DND-41 (cell line): ENCODE results near the gene HECTD3.
A peak's percentile ranks its signal among the peaks of the same experiment; 100 is the strongest.

Source experiments
- ATAC-seq: fragments of 200-7000 bp; cut with Tn5 transposase; 3 replicates; pipeline ENCODE4 v1.9.1; 2021; ENCODE audit warnings: low read depth; ENCODE audit not compliant: insufficient read depth
- DNase-seq: peaks from one replicate; pipeline ENCODE4 v3.0.0-alpha.2; 2020
- H2AFZ ChIP-seq: 2 replicates; pipeline ENCODE4 v1.6.0; 2012; ENCODE audit warnings: low read depth, low read length
- H3K27ac ChIP-seq: 2 replicates; pipeline ENCODE4 v1.5.1; 2012; ENCODE audit warnings: low read length, inconsistent platforms
- H3K27me3 ChIP-seq: fragments of 200-600 bp; sonication (generic); 2 replicates; pipeline ENCODE4 v1.6.0; 2012; ENCODE audit warnings: low read length, mild to moderate bottlenecking, inconsistent platforms; ENCODE audit not compliant: insufficient read depth, poor library complexity
- H3K36me3 ChIP-seq: 2 replicates; pipeline ENCODE4 v1.5.1; 2012; ENCODE audit warnings: low read length, inconsistent platforms; ENCODE audit not compliant: insufficient read depth
- H3K4me1 ChIP-seq: 2 replicates; pipeline ENCODE4 v1.5.1; 2012; ENCODE audit warnings: mild to moderate bottlenecking, low read length; ENCODE audit not compliant: insufficient read depth
- H3K4me2 ChIP-seq: 2 replicates; pipeline ENCODE4 v1.6.0; 2012; ENCODE audit warnings: mild to moderate bottlenecking, moderate library complexity, low read length, inconsistent platforms; ENCODE audit not compliant: insufficient read depth
- H3K4me3 ChIP-seq, 2 experiments: fragments of 200-600 bp in 1 of 2; shearing (Covaris generic) in 1 of 2; 2 replicates each; pipeline ENCODE4 v1.5.1; 2012 to 2016; ENCODE audit warnings: inconsistent platforms in 2 of 2, low read length in 2 of 2, mild to moderate bottlenecking in 2 of 2, low read depth in 1 of 2, moderate library complexity in 1 of 2
- H3K79me2 ChIP-seq: 2 replicates; pipeline ENCODE4 v1.6.0; 2012; ENCODE audit warnings: low read length, inconsistent platforms; ENCODE audit not compliant: insufficient read depth
- H3K9ac ChIP-seq: 2 replicates; pipeline ENCODE4 v1.6.0; 2012; ENCODE audit warnings: low read depth, mild to moderate bottlenecking, inconsistent platforms, low read length, moderate library complexity
- H3K9me3 ChIP-seq: 2 replicates; pipeline ENCODE4 v1.5.1; 2012; ENCODE audit warnings: low read length, moderate library complexity, mild to moderate bottlenecking, inconsistent platforms; ENCODE audit not compliant: insufficient read depth, severe bottlenecking
- H4K20me1 ChIP-seq: 2 replicates; pipeline ENCODE4 v1.6.0; 2012; ENCODE audit warnings: low read length; ENCODE audit not compliant: insufficient read depth
- EZH2 ChIP-seq: IDR thresholded peaks from 3 replicates; pipeline ENCODE4 v1.6.1; 2012; ENCODE audit warnings: borderline replicate concordance, low read depth, mild to moderate bottlenecking, moderate library complexity, low read length, inconsistent platforms; ENCODE audit not compliant: severe bottlenecking
- TF ChIP-seq, protein P1 (sequence below): IDR thresholded peaks from 2 replicates; pipeline ENCODE4 v1.5.1; 2012; ENCODE audit warnings: borderline replicate concordance, low read length, moderate library complexity, mild to moderate bottlenecking; ENCODE audit not compliant: poor library complexity, severe bottlenecking; ENCODE audit errors: extremely low read depth

The HECTD3 gene

GRCh38 chr1:45018599-45019230, 7.6 kb upstream of the HECTD3 start:
- no peak overlapping the region for H3K4me3 ChIP-seq
- no peak for TF ChIP-seq EZH2
- TF ChIP-seq, protein P1, sequence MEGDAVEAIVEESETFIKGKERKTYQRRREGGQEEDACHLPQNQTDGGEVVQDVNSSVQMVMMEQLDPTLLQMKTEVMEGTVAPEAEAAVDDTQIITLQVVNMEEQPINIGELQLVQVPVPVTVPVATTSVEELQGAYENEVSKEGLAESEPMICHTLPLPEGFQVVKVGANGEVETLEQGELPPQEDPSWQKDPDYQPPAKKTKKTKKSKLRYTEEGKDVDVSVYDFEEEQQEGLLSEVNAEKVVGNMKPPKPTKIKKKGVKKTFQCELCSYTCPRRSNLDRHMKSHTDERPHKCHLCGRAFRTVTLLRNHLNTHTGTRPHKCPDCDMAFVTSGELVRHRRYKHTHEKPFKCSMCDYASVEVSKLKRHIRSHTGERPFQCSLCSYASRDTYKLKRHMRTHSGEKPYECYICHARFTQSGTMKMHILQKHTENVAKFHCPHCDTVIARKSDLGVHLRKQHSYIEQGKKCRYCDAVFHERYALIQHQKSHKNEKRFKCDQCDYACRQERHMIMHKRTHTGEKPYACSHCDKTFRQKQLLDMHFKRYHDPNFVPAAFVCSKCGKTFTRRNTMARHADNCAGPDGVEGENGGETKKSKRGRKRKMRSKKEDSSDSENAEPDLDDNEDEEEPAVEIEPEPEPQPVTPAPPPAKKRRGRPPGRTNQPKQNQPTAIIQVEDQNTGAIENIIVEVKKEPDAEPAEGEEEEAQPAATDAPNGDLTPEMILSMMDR = peak; percentile 80
- no peaks in the 10 kb centered on the region for H3K9me3 ChIP-seq
- no peaks in the 10 kb centered on the region for H4K20me1 ChIP-seq
- no peak overlapping the region for H3K4me2 ChIP-seq
- H3K27me3 ChIP-seq = no peaks in the 10 kb centered on the region
- H2AFZ ChIP-seq = 0 out of 2 replicates have a peak overlapping the region, but pooled peaks have one; percentile 12
- DNase-seq (peak; percentile 61), ATAC-seq (peak; percentile 87)
- peaks cover 10% of the 10 kb centered on the region; the same call in 1 of the 2 replicates for H3K4me1 ChIP-seq
- H3K79me2 ChIP-seq = no peaks in the 10 kb centered on the region
- H3K36me3 ChIP-seq = peaks cover 7% of the 10 kb centered on the region
- no peak overlapping the region for H3K9ac ChIP-seq
- no peak overlapping the region for H3K27ac ChIP-seq

- no peak for TF ChIP-seq EZH2
- TF ChIP-seq, protein P1 = no peak
- DNase-seq = no peak
- H3K27me3 ChIP-seq = no peaks in the 10 kb centered on the region
Measured at GRCh38 chr1:45016767-45017166, 5.6 kb upstream of the HECTD3 start.

GRCh38 chr1:45016090-45016697, 5.1 kb upstream of the HECTD3 start:
- DNase-seq (no peak), ATAC-seq (no peak)
- Histone ChIP-seq H3K4me3 (no peak overlapping the region), H3K27me3 (no peaks in the 10 kb centered on the region), H3K27ac (no peak overlapping the region), H3K9me3 (no peaks in the 10 kb centered on the region), H4K20me1 (no peaks in the 10 kb centered on the region), H3K9ac (no peak overlapping the region), H2AFZ (no peak overlapping the region), H3K4me2 (no peak overlapping the region), H3K36me3 (peaks cover 13% of the 10 kb centered on the region), H3K4me1 (peaks cover 31% of the 10 kb centered on the region), H3K79me2 (peaks cover 14% of the 10 kb centered on the region)
- TF ChIP-seq EZH2 = no peak
- TF ChIP-seq, protein P1 = no peak

More at GRCh38 chr1:45016767-45017166, 5.6 kb upstream of the HECTD3 start:
- H3K9me3 ChIP-seq = no peaks in the 10 kb centered on the region
- H3K4me1 ChIP-seq = peaks cover 25% of the 10 kb centered on the region
- peaks cover 14% of the 10 kb centered on the region for H3K79me2 ChIP-seq
- H3K4me2 ChIP-seq = no peak overlapping the region
- H4K20me1 ChIP-seq = no peaks in the 10 kb centered on the region
- H3K36me3 ChIP-seq = peaks cover 13% of the 10 kb centered on the region
- no peak overlapping the region for H3K9ac ChIP-seq
- no peak overlapping the region for H3K4me3 ChIP-seq
- no peak overlapping the region for H3K27ac ChIP-seq
- no peak overlapping the region for H2AFZ ChIP-seq
- no peak for ATAC-seq
